ENCODE measurements around the gene PRICKLE1. TPM values are rescaled to one million over a fixed set of nuclear protein-coding genes. Genes with fewer than 3 reads are reported as not detected.

The PRICKLE1 gene
- total RNA-seq, 1 experiment from 2014 or later = 7.0 TPM

DNA sequence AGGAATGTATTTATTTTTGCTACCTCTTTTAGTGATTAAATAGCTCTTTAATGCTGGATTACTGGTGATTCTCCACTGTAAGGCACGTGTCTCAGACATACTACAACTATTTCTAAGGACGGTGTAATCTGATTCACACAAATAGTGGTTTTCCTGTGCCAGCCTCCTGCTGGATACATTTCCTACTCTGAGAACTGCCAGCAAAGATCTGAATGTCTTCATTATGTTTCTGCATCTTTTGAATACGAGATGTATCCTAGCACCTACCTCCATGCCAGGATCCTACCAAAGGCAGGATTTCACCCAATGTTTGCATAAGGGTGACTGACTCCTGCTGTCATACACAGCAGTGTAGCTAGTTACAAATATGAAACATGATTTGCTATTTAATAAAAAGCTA lies 120.6 kb downstream of the PRICKLE1 start:
- Histone ChIP-seq H3K79me2 (ENCODE audit: low read depth) (no peaks in the 10 kb centered on the region), H3K36me3 (ENCODE audit: low read depth) (no peaks in the 10 kb centered on the region), H3K27me3 (ENCODE audit: insufficient read depth, low read depth) (no peaks in the 10 kb centered on the region), H4K20me1 (ENCODE audit: insufficient read depth) (no peaks in the 10 kb centered on the region), H3K9me3 (ENCODE audit: insufficient read depth, low read depth) (no peaks in the 10 kb centered on the region), H3K27ac (no peak overlapping the region), H2AFZ (no peak overlapping the region), H3F3A (ENCODE audit: insufficient read depth, low read depth) (peaks cover under 1% of the 10 kb centered on the region; the same call in 1 of the 2 replicates), H3K4me1 (replicated peaks; ENCODE audit: insufficient read depth) (peaks cover 15% of the 10 kb centered on the region), H3K4me3 (no peak overlapping the region), H3K9me2 (ENCODE audit: insufficient read depth) (no peaks in the 10 kb centered on the region), H3K4me2 (no peak overlapping the region)
- intact Hi-C loops (cut with micrococcal nuclease; ENCODE audit: unreplicated experiment) = no loop called here
- DNase-seq = no peak
- TF ChIP-seq EZH2 (IDR thresholded peaks at IDR 0.05; ENCODE audit: low read depth) = no peak
- TF ChIP-seq, protein P1, sequence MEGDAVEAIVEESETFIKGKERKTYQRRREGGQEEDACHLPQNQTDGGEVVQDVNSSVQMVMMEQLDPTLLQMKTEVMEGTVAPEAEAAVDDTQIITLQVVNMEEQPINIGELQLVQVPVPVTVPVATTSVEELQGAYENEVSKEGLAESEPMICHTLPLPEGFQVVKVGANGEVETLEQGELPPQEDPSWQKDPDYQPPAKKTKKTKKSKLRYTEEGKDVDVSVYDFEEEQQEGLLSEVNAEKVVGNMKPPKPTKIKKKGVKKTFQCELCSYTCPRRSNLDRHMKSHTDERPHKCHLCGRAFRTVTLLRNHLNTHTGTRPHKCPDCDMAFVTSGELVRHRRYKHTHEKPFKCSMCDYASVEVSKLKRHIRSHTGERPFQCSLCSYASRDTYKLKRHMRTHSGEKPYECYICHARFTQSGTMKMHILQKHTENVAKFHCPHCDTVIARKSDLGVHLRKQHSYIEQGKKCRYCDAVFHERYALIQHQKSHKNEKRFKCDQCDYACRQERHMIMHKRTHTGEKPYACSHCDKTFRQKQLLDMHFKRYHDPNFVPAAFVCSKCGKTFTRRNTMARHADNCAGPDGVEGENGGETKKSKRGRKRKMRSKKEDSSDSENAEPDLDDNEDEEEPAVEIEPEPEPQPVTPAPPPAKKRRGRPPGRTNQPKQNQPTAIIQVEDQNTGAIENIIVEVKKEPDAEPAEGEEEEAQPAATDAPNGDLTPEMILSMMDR (conservative IDR thresholded peaks at IDR 0.05) = no peak
- ChIA-PET CTCF (no interaction called here), POLR2A (ENCODE audit: unreplicated experiment) (no interaction called here)
- no TSS peak for BruUV-seq (replicated peaks)

DNA sequence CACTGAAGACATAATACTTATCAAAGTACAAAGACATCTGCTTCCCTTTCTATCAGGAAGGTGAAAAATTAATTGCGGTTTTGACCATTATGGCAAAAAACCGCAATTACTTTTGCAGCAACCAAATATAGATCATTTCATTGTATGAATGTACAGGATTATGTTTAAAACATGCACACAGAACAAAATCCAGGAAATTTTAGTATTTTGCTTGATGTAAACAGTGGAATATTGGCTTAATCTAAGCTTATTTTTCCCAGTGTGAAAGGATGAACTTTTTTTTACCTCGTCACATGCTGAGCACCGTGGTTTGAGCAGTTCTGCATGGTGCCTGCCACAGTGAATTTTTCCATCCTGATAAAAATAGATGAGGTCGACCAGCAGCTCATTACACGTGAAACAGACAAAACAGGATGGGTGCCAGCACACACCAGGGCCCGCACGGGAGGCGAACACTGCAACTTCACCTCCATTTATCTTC lies 121.2 kb downstream of the PRICKLE1 start:
- intact Hi-C loops (cut with micrococcal nuclease; ENCODE audit: unreplicated experiment) = no loop called here
- Histone ChIP-seq H3K9me3 (ENCODE audit: insufficient read depth, low read depth) (no peaks in the 10 kb centered on the region), H2AFZ (no peak overlapping the region), H3K27ac (no peak overlapping the region), H3K4me1 (replicated peaks; ENCODE audit: insufficient read depth) (peaks cover 10% of the 10 kb centered on the region), H3K4me3 (no peak overlapping the region), H3F3A (ENCODE audit: insufficient read depth, low read depth) (no peaks in the 10 kb centered on the region), H3K4me2 (no peak overlapping the region), H4K20me1 (ENCODE audit: insufficient read depth) (no peaks in the 10 kb centered on the region), H3K79me2 (ENCODE audit: low read depth) (no peaks in the 10 kb centered on the region), H3K27me3 (ENCODE audit: insufficient read depth, low read depth) (no peaks in the 10 kb centered on the region), H3K36me3 (ENCODE audit: low read depth) (no peaks in the 10 kb centered on the region), H3K9me2 (ENCODE audit: insufficient read depth) (no peaks in the 10 kb centered on the region)
- DNase-seq = no peak
- ChIA-PET POLR2A (ENCODE audit: unreplicated experiment) (no interaction called here), CTCF (no interaction called here)
- no TSS peak for BruUV-seq (replicated peaks)
- no peak for TF ChIP-seq EZH2 (IDR thresholded peaks at IDR 0.05; ENCODE audit: low read depth)
- TF ChIP-seq, protein P1 (conservative IDR thresholded peaks at IDR 0.05) = no peak

DNA sequence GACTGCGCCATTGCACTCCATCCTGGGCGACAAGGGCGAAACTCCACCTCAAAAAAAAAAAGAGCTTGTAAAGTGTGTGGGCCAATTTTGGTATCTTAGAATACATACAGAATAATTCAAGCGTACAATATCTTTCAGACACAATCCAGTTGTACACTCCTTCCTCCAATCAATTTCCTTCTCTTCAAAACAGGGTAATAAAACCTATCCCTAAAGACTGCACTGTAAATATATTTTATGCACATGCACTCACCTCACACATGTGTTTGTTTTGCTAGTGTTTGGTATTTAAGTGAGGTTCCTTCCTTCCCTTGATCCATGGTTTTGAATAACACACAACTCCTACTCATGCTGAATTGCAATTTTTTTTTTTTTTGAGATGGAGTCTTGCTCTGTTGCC lies 125.9 kb downstream of the PRICKLE1 start:
- TF ChIP-seq EZH2 (IDR thresholded peaks at IDR 0.05; ENCODE audit: low read depth) = no peak
- TF ChIP-seq, protein P1 (conservative IDR thresholded peaks at IDR 0.05) = no peak
- H2AFZ ChIP-seq = no peak overlapping the region
- CTCF ChIA-PET = no interaction called here
- H3F3A ChIP-seq (ENCODE audit: insufficient read depth, low read depth) = no peaks in the 10 kb centered on the region
- H4K20me1 ChIP-seq (ENCODE audit: insufficient read depth) = no peaks in the 10 kb centered on the region
- no peak for DNase-seq
- H3K27ac ChIP-seq = no peak overlapping the region
- BruUV-seq (replicated peaks) = no TSS peak
- H3K36me3 ChIP-seq (ENCODE audit: low read depth) = no peaks in the 10 kb centered on the region
- H3K4me3 ChIP-seq = no peak overlapping the region
- H3K27me3 ChIP-seq (ENCODE audit: insufficient read depth, low read depth) = no peaks in the 10 kb centered on the region
- H3K9me2 ChIP-seq (ENCODE audit: insufficient read depth) = no peaks in the 10 kb centered on the region
- POLR2A ChIA-PET (ENCODE audit: unreplicated experiment) = no interaction called here
- no peaks in the 10 kb centered on the region for H3K9me3 ChIP-seq (ENCODE audit: insufficient read depth, low read depth)
- no peaks in the 10 kb centered on the region for H3K79me2 ChIP-seq (ENCODE audit: low read depth)
- H3K4me1 ChIP-seq (replicated peaks; ENCODE audit: insufficient read depth) = no peaks in the 10 kb centered on the region
- H3K4me2 ChIP-seq = no peak overlapping the region
- intact Hi-C loops (cut with micrococcal nuclease; ENCODE audit: unreplicated experiment) = no loop called here

All from PC-9 (cell line).